ENCODE measurements around the gene GRIP2.

GRIP2 gene

DNA sequence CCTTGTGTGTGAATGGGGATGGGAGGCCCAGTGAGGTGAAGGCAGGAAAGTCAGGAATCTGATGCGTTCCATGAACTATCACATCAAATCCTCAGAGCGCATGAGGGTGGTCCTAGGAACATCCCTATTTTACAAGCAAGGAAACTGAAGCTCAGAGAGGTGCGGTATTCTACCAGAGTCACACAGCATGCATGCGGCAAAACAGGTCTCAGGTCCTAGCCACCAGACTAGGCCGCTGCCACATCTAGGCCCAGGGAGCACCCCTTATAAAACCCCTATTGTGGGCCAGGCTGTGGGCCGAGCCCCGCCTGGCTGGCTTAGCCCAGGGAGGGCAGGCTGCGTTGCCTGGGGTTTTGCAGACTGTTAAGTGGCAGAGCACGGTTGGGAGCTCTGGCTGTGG is 17.9 kb upstream of the GRIP2 start:
- TF ChIP-seq, protein P1, sequence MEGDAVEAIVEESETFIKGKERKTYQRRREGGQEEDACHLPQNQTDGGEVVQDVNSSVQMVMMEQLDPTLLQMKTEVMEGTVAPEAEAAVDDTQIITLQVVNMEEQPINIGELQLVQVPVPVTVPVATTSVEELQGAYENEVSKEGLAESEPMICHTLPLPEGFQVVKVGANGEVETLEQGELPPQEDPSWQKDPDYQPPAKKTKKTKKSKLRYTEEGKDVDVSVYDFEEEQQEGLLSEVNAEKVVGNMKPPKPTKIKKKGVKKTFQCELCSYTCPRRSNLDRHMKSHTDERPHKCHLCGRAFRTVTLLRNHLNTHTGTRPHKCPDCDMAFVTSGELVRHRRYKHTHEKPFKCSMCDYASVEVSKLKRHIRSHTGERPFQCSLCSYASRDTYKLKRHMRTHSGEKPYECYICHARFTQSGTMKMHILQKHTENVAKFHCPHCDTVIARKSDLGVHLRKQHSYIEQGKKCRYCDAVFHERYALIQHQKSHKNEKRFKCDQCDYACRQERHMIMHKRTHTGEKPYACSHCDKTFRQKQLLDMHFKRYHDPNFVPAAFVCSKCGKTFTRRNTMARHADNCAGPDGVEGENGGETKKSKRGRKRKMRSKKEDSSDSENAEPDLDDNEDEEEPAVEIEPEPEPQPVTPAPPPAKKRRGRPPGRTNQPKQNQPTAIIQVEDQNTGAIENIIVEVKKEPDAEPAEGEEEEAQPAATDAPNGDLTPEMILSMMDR (IDR thresholded peaks at IDR 0.05) = no peak

DNA sequence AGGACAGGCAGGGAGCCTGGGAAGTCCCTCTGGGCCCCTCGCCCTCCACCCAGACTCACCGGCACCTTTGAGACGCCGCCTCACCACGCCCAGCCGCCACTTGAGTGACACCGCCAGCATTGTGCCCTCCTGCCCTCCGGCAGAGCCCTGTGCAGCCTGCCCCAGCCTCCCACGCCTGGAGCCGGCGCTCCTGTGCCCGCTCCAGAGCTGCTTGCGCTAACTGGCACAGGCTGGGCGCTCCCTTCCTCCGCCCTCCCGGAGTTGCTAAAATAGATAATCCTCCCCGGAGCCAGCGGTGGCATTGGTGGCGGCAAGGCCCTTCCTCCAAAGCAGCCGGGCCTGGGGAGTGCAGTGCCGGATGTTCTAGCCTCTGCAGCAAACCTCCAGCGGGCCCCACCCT is 15.7 kb upstream of the GRIP2 start:
- TF ChIP-seq, protein P1 (IDR thresholded peaks at IDR 0.05) = no peak

DNA sequence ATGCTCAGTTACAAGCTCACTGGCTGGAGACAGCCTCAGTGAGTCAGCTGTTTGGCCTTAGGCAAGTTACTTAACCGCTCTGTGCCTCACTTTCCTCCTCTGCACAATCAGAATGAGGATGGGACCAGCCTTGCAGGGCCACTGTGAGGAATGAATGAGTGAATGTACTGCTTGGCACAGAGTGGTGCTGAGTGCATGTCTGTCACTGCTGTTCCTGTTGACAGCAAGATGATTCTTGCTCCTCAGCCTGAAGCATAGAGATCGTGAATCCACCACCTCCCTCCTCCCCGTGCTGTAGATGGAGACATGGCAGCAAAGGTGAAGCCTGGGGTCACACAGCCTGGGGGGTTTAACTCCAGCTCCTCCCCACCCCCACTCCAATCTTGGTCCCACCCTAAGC is 14.6 kb upstream of the GRIP2 start:
- TF ChIP-seq, protein P1 (IDR thresholded peaks at IDR 0.05) = no peak

DNA sequence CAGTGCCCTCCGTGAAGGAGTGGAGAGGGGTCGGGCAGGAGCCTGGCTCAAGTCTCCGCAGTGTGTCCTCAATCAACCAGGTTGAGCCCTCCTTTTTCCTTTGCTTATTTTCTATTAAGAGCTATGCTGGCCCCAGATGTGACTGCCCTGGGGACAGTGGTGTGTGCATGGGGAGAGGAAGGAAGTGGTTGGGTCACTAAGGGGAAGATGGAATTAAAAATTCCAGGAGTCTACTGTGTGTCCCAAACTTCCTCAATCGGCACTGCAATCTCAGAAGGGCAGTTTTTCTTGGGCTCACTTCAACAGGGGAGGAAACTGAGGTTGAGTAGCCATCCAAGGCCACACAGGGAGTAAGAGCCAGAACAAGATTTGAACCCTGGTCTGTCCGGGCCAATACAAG is 13.7 kb upstream of the GRIP2 start:
- TF ChIP-seq, protein P1 (IDR thresholded peaks at IDR 0.05) = no peak

DNA sequence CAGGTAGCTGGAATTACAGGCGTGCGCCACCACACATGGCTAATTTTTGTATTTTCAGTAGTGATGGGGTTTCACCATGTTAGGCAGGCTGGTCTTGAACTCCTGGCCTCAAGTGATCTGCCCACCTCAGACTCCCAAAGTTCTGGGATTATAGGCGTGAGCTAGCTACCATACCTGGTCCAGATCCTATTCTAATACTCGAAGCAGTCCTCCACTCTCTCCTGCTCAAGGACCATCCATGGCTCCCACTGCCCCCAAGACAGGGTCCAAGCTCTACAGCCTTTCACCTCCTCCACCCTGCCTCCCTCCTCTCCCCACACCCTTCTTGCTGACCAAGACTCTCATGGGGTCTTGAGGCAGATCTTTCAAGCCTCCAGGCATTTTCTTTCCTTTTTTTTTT is 12.6 kb upstream of the GRIP2 start:
- TF ChIP-seq, protein P1 (IDR thresholded peaks at IDR 0.05) = no peak

DNA sequence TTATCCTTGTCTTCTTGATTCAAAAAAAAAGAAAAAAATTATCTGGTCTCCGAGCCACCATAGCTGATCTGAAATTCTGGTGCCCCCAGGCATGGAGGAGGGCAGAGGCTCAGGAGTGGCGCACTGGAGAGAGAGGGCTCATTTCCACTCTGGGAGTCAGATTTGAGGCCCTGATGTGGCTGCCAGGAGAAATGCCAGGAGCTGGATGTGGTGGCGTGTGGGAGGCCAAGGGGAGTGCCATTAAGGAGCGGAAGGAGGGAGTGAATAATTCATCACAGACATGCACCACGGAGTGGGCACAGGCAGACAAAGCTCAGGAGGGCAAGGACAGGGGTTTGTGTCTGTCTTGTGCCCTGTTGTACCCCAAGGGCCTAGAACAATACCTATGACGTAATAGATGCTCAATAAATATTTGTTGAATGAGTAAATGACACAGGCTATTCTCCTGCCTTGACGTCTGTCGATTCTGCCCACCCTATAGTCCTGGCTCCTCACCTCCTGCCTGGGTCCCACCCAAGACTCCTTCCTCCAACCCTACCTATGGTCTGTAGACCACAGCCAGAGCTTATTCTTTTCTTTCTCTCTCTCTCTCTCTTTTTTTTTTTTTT is 12.0 kb upstream of the GRIP2 start:
- TF ChIP-seq, protein P1 (IDR thresholded peaks at IDR 0.05) = no peak

DNA sequence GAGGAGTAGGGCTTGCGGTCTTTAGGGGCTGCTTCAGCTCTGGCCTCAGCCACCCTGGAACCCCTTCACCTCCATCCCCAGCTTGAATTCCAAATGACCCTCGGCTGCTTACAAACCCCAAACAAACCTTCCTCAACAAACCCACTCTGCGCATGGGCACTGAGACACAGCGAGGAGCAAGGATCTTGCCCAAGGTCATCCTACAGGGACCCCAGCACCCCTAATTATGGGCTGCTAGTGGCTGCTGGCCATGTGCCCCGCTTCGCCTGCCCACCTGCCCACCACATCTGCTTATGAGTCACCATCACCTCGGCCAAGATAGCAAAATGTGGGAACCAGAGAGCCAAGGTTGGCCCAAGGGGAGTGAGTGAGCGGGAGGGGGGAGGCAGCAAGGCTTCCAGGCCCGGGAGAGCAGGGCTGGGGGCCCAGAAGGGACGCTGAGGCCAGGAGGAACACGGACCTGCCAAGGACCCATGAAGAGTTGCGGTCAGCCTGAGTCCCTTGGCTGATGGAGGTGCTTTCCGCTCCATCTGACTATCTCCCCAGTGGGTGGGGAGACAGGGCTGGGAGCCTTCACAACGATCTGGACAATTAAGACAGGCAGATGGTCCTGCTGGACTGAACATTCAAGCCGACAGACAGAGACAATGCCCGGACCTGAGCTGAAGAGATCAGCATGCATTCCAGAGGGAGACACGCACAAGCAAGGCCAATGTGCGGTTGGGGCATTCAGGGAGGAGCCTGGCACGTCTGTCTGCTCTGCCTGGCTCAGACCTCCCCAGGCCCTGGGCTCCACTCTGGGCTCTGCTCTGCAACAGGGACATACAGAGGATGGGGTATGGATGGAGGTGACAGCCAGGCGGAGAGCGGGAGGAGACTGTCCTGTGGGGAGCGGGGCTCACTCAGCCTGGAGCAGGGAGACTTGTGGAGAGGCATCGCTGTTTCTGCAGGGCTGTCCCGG is 10.8 kb upstream of the GRIP2 start:
- TF ChIP-seq, protein P1 (IDR thresholded peaks at IDR 0.05) = no peak
